Urinary bladder (tissue), 4 donors: ENCODE measurements around the gene WDFY4. TPM values are rescaled to one million over a fixed set of nuclear protein-coding genes. Genes with fewer than 3 reads are reported as not detected.

ENCODE experiments used
- DNase-seq: peaks from one replicate; pipeline ENCODE4 v3.0.0-alpha.2; 2015; ENCODE audit errors: extremely low spot score
- H3K27ac ChIP-seq: one replicate; pipeline ENCODE4 v1.5.1; 2013; ENCODE audit warnings: low read depth, mild to moderate bottlenecking, moderate library complexity
- H3K36me3 ChIP-seq: one replicate; pipeline ENCODE4 v1.6.1; 2013; ENCODE audit warnings: mild to moderate bottlenecking, moderate library complexity; ENCODE audit not compliant: insufficient read depth
- H3K4me1 ChIP-seq: one replicate; pipeline ENCODE4 v1.6.1; 2013; ENCODE audit warnings: mild to moderate bottlenecking, moderate library complexity; ENCODE audit not compliant: insufficient read depth
- H3K4me3 ChIP-seq: one replicate; pipeline ENCODE4 v1.5.1; 2013; ENCODE audit warnings: low read depth, low read length
- whole genome bisulfite sequencing: extraction: QIAGEN DNeasy Blood & Tissue Kit; methylation state at CpG from one replicate; pipeline ENCODE4 v1.1.7; 2013; 5-methylcytosine and 5-hydroxymethylcytosine counted together
- polyA plus RNA-seq: library from polyadenylated mRNA; stranded (reverse); fragments of 200-250 nt; gene quantifications from one replicate; pipeline ENCODE4 v1.2.3, GENCODE V29; 2013
- total RNA-seq: library from RNA; depleted of rRNA; stranded (reverse); fragments of >200 nt; gene quantifications from one replicate; pipeline ENCODE4 v1.2.3, GENCODE V29; 2014
- donor health status: healthy with polysubstance abuse.
- donor health status: healthy.

Gene WDFY4
- total and polyA plus RNA-seq, 2 donors: 2.0 to 4.9 TPM

GRCh38 chr10:48884179-48885045 lies 199.7 kb downstream of the WDFY4 start:
- 86% methylated on average over 9 of the region's 9 CpGs for WGBS
- no peak for DNase-seq

GRCh38 chr10:48885376-48885775 lies 200.7 kb downstream of the WDFY4 start:
- Histone ChIP-seq H3K4me1 (no peaks in the 10 kb centered on the region), H3K4me3 (no peak overlapping the region), H3K36me3 (no peaks in the 10 kb centered on the region), H3K27ac (no peak overlapping the region)
- WGBS: 32% methylated on average over 2 of the region's 2 CpGs
- DNase-seq: no peak

More at GRCh38 chr10:48884179-48885045, 199.7 kb downstream of the WDFY4 start:
- Histone ChIP-seq H3K4me1 (no peaks in the 10 kb centered on the region), H3K36me3 (no peaks in the 10 kb centered on the region), H3K4me3 (no peak overlapping the region), H3K27ac (no peak overlapping the region)

GRCh38 chr10:48887982-48888381 lies 203.3 kb downstream of the WDFY4 start:
- Histone ChIP-seq H3K4me1 (no peaks in the 10 kb centered on the region), H3K36me3 (no peaks in the 10 kb centered on the region), H3K4me3 (no peak overlapping the region), H3K27ac (no peak overlapping the region)
- 65% methylated on average over 1 of the region's 1 CpG for WGBS
- DNase-seq: no peak

- WGBS: 89% methylated on average over 11 of the region's 11 CpGs
- Histone ChIP-seq H3K36me3 (no peaks in the 10 kb centered on the region), H3K27ac (no peak overlapping the region), H3K4me1 (no peaks in the 10 kb centered on the region), H3K4me3 (no peak overlapping the region)
- no peak for DNase-seq
Measured at GRCh38 chr10:48890888-48891850, 206.5 kb downstream of the WDFY4 start.

- no peak for DNase-seq
- Histone ChIP-seq H3K36me3 (no peaks in the 10 kb centered on the region), H3K4me1 (no peaks in the 10 kb centered on the region), H3K4me3 (no peak overlapping the region), H3K27ac (no peak overlapping the region)
- WGBS: 61% methylated on average over 6 of the region's 6 CpGs
Measured at GRCh38 chr10:48894911-48895802, 210.5 kb downstream of the WDFY4 start.

GRCh38 chr10:48895803-48896195 lies 211.1 kb downstream of the WDFY4 start:
- WGBS: 38% methylated on average over 3 of the region's 3 CpGs
- no peaks in the 10 kb centered on the region for H3K4me1 ChIP-seq
- H3K4me3 ChIP-seq: no peak overlapping the region
- no peaks in the 10 kb centered on the region for H3K36me3 ChIP-seq
- DNase-seq: no peak
- no peak overlapping the region for H3K27ac ChIP-seq

GRCh38 chr10:48896756-48897440 lies 212.2 kb downstream of the WDFY4 start:
- Histone ChIP-seq H3K27ac (no peak overlapping the region), H3K4me3 (no peak overlapping the region), H3K36me3 (no peaks in the 10 kb centered on the region), H3K4me1 (no peaks in the 10 kb centered on the region)
- 86% methylated on average over 13 of the region's 13 CpGs for WGBS
- DNase-seq: no peak

GRCh38 chr10:48897441-48897790 lies 212.7 kb downstream of the WDFY4 start:
- no peak overlapping the region for H3K4me3 ChIP-seq
- 96% methylated on average over 10 of the region's 10 CpGs for WGBS
- no peak for DNase-seq
- no peaks in the 10 kb centered on the region for H3K36me3 ChIP-seq
- no peak overlapping the region for H3K27ac ChIP-seq
- H3K4me1 ChIP-seq: no peaks in the 10 kb centered on the region

GRCh38 chr10:48898426-48898825 lies 213.8 kb downstream of the WDFY4 start:
- WGBS: 100% methylated on average over 1 of the region's 1 CpG
- no peak overlapping the region for H3K27ac ChIP-seq

GRCh38 chr10:48899781-48900180 lies 215.1 kb downstream of the WDFY4 start:
- no peak overlapping the region for H3K4me3 ChIP-seq
- DNase-seq: no peak
- no peaks in the 10 kb centered on the region for H3K4me1 ChIP-seq
- H3K27ac ChIP-seq: no peak overlapping the region
- no peaks in the 10 kb centered on the region for H3K36me3 ChIP-seq
- WGBS: 81% methylated on average over 8 of the region's 8 CpGs

More at GRCh38 chr10:48898426-48898825, 213.8 kb downstream of the WDFY4 start:
- Histone ChIP-seq H3K4me3 (no peak overlapping the region), H3K4me1 (no peaks in the 10 kb centered on the region), H3K36me3 (no peaks in the 10 kb centered on the region)
- DNase-seq: no peak

- no peak for DNase-seq
Measured at GRCh38 chr10:48900371-48900801, 215.7 kb downstream of the WDFY4 start.

GRCh38 chr10:48901319-48901718 lies 216.6 kb downstream of the WDFY4 start:
- no peaks in the 10 kb centered on the region for H3K4me1 ChIP-seq
- no peak overlapping the region for H3K4me3 ChIP-seq
- H3K27ac ChIP-seq: no peak overlapping the region
- WGBS: 72% methylated on average over 5 of the region's 5 CpGs
- H3K36me3 ChIP-seq: no peaks in the 10 kb centered on the region
- no peak for DNase-seq

More at GRCh38 chr10:48900371-48900801, 215.7 kb downstream of the WDFY4 start:
- Histone ChIP-seq H3K4me3 (no peak overlapping the region), H3K4me1 (no peaks in the 10 kb centered on the region), H3K36me3 (no peaks in the 10 kb centered on the region), H3K27ac (no peak overlapping the region)
- WGBS: 70% methylated on average over 2 of the region's 2 CpGs
